GM18498 (cell line): ENCODE measurements around the gene CCNYL1.
"Not testable (repeated sequence)": the region's sequence is repeated elsewhere in the genome, so short reads cannot be mapped to it uniquely, and the experiment has no call there.

Source experiments
- ATAC-seq: cut with Tn5 transposase; IDR thresholded peaks from one replicate; pipeline ENCODE4 v1.9.1; 2021; ENCODE audit warnings: mild to moderate bottlenecking, moderate library complexity; ENCODE audit not compliant: unreplicated experiment

The CCNYL1 gene

DNA sequence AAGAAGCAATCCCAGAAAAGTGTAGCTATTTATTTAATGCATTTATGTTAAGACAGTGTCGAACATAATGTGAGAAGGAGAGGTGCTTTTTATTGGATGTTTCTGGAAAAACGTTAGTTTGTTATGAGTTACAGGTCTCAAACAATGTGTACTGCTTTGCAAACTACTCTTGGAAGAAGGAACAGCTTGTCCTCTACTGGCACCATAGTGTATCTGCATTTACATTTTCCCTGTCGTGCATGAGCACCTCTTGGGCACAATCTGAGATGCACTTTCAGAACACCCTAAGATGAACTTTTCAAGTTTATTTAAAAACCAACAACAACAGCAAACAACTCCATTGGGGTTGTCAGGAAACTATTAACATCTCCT lies 22.8 kb downstream of the CCNYL1 start:
- no peak for ATAC-seq

DNA sequence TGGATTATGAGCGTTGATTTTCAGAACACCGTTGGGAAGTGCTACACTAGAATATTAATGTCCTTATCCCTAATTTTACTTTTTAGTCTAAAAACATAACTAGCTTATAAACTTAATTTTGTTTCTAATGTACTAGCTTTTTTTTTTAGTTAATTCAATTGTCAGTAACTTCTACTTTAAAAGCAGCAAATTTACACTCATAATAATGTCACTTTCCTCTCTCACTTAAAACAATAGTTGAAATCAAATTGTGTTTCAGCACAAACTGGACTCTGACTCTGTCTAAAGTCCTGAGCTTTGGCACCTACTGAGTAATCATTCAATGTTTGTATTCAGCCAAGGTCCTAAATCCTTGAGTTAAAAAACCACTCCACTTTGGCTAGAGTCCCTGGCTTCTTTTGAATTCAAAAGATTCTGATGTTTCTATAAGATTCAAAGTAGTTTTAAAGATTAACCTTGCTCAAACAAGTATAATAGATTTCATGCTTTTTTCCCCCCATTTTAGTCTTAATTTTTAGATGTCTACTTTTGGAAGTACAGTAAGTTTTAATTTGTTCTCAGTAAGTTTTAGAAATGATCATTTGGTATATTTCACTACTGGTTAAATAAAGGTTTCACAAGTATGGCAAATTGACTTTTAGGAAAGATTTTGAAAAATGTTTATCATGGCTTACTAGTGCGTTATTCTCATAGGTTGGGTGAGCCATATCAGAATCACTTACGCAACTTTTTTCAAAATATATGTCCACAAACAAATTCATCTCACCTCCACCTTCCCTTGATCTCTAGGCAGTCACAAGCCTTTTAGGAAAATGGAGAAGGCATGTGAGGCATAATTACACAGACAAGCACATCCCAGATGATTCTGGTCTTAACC lies 23.4 kb downstream of the CCNYL1 start:
- no peak for ATAC-seq

- not testable (repeated sequence) for ATAC-seq
Observed at GRCh38 chr2:207735513-207735859, 24.0 kb downstream of the CCNYL1 start.

DNA sequence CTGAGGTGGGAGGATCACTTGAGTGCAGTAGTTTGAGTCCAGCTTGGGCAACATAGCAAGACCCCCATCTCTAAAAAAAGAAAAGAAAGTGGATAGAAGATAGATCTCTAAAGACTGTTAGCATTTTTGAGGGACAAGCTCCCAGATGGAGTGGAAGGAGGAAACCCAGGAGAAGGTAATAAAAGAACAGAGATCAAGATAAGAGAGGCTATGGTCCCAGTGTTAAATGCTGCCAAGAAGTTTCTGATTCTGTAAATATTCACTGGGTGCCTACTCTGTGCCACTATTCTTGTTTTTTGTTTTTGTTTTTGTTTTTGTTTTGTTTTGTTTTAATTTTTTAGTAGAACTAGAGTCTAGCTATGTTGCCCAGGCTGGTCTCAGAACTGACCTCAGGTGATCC lies 32.1 kb downstream of the CCNYL1 start:
- no peak for ATAC-seq

GRCh38 chr2:207744050-207744449 lies 32.6 kb downstream of the CCNYL1 start:
- ATAC-seq = no peak

- no peak for ATAC-seq
Observed at GRCh38 chr2:207744451-207744850, 33.0 kb downstream of the CCNYL1 start.

DNA sequence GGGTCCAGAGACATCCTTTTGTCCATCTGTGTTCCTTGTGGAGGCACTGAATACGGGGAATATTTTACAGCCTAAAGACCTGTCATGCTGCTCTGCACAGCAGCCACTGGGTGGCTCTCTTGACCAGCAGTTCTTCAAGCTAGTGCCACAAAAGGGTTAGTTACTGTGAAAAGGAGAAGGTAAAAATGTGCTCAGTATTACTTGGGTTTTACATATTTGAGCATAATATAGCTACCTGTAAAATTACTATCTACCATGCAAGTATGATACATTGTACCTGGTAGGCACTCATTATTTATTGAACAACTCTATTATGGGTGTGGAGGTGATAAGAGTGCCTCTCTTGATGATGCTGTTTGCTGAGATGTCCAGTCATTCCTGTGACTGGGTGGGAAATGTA lies 34.7 kb downstream of the CCNYL1 start:
- peak; percentile 84 for ATAC-seq

- no peak for ATAC-seq
Observed at GRCh38 chr2:207747653-207748560, 36.5 kb downstream of the CCNYL1 start.

DNA sequence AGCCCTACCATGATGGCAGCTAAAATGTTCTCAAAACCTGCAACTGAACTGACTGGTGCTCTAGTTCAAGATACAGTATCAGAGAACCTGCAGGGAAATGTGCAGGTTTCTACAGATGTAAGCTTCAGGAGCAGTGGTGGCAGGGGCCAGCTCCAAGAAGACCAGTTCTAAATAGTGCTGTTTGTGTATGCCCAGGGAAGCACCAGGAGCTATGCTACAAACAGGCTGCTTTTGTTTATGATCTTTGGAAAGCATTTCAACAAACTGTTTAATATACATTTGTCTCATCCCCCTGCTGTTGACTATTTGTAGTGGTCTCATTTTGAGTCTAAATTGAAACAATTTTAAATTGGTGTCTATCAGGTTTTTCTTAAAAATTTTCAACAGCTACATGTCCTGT lies 37.6 kb downstream of the CCNYL1 start:
- no peak for ATAC-seq

DNA sequence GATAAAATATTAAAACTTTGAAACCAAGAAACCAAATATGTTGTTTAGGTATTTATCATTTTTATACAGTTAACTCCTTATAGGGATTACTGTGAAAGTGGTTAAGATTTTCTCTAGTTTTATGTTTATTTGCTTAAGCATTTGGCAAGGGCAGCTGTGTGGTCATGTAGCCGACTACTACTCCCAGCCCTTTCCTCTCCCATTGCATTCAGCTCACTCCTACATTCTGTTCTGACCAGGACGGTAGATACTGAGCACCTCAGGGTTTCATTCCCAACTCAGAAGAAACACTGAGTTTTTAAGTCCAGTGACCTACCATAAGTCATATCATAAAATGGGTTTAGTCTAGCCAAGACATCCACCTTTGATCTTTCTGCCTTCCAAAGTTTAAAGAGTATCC lies 38.4 kb downstream of the CCNYL1 start:
- ATAC-seq = no peak

GRCh38 chr2:207750345-207750744 lies 38.9 kb downstream of the CCNYL1 start:
- no peak for ATAC-seq

DNA sequence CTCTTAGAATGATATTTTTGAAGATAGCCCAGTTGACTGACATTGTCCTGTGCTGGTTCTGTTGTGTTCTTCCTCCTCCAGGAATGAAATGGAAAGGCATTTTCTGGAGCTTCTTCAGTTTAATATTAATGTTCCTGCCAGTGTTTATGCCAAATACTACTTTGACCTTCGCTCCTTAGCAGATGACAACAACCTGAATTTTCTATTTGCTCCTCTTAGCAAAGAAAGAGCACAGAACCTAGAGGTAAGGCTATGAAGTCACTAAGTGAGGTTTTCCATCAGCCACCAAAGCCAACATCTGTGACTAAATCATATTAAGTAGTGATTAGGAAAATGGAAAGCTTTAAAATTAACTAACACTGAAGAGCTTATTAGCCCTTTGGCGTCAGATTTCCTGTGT lies 39.4 kb downstream of the CCNYL1 start:
- no peak for ATAC-seq

DNA sequence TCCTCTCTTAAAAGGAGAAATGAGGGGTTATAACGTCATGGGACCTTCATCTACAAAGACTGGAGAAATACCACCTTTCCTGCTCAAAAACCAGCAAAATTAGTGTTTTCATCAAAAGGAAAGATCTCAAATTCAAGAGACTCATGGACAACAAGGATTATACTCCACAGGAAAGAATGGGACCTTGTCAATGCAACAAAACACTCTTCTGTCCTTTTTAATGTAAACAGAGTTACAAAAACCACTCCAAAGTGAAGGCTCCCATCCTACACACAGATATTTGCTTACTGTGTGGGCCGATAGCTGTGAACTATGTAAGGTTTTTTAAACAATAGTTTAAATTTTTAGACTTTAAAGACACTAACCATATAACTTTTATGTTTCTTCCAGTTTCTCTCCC lies 42.2 kb downstream of the CCNYL1 start:
- ATAC-seq = not testable (repeated sequence)

DNA sequence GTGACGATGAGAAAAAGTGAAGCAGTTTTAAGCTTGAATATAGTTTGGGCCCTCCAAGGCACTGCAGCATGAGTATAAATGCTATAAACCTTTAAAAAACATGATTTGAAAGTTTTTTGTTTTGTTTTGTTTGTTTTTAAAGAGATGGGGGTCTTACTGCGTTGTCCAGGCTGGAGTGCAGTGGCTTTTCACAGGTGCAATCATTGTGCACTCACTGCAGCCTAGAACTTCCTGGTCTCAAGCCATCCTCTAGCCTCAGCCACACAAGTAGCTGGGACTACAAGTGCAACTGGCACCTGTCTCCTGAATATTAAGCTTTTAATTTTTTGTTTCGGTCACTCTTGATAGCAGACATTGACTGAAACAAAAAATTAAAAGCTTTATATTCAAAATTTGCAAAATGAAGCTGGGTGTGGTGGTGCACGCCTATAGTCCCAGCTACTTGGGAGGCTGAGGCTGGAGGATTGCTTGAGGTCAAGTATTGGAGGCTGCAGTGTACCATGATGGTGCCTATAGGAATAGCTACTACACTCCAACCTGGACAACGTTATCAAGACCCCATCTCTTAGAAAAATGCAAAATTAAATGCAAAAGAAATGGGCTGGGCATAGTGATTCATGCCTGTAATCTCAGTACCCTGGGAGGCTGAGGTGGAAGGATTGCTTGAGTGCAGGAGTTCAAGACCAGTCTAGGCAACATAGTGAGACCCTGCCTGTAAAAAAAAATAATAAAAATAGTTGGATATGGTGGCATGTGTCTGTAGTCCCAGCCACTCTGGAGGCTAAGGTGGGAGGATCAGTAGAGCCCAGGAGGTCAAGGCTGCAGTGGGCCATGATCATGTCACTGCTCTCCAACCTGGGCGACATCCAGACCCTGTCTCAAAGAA lies 43.3 kb downstream of the CCNYL1 start:
- no peak for ATAC-seq

DNA sequence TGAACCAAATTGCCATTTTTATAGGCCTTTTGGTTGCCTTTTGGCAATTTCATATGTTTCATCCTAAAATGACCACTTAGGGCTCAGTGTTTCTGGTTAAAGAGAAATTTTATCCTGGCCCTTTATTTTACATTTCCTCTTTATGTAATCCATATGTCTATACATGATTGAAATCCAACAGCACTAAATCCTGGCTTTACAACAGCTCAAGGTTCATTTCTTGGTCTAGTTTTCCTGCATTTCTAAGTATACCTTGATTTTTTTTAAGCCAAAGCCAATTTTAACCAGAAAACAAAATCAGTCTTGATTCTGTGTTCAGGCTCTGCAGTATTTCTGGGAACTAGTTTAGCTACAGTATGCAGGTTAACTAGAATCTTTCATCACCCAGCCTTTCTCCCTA lies 46.6 kb downstream of the CCNYL1 start:
- no peak for ATAC-seq

DNA sequence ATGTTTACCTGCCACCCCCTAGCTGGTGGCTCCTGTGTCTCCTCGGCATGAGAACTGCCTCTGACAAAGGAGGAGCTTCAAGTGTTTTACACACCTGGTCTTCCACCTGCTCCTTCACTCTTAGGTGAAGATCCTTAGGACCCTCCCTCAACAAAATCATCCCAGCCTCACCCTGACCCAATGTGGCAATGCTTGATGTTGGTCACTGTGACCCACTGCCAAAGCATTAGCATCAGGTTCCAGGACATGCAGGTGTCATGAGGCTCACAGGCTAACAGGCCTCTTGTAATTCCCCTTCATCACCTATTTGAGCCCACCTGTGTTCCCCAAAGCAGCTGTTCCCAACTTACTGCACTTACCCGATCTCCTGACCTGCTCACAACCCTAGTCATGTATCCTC lies 48.5 kb downstream of the CCNYL1 start:
- ATAC-seq = no peak

DNA sequence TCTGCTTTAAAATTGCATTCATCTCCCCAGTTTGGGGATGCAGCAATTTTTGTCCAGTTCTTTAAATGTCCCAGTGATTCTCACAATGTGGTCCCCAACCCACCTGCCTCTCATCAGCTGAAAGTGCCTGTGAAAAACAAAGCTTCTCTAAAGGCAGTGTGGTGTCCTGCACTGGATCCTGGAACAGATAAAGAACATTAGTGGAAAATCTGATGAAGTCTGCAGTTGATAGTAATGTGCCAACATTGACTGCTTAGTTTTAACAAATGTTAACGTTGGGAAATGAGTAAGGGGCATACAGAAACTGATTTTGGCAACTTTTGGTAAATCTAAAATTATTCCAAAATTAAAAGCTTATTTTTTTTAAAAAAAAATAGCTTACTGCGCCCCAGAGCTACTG lies 49.0 kb downstream of the CCNYL1 start:
- no peak for ATAC-seq

DNA sequence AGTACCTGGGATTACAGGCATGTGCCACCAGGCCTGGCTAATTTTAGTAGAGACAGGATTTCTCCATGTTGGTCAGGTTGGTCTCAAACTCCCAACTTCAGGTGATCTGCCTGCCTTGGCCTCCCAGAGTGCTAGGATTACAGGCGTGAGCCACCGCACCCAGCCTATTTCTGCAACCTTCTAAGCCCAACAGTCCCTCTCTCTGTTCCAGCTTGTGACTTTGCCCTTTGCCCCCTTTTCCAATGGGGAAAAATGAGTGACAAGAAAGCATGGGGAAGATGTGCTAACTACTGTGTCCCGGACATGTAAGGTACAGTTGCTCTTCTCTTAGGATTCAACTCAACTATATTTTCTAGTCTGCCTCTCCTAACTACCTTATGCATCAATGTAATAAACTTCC lies 50.0 kb downstream of the CCNYL1 start:
- not testable (repeated sequence) for ATAC-seq

- ATAC-seq = no peak
Observed at GRCh38 chr2:207762146-207762545, 50.7 kb downstream of the CCNYL1 start.

DNA sequence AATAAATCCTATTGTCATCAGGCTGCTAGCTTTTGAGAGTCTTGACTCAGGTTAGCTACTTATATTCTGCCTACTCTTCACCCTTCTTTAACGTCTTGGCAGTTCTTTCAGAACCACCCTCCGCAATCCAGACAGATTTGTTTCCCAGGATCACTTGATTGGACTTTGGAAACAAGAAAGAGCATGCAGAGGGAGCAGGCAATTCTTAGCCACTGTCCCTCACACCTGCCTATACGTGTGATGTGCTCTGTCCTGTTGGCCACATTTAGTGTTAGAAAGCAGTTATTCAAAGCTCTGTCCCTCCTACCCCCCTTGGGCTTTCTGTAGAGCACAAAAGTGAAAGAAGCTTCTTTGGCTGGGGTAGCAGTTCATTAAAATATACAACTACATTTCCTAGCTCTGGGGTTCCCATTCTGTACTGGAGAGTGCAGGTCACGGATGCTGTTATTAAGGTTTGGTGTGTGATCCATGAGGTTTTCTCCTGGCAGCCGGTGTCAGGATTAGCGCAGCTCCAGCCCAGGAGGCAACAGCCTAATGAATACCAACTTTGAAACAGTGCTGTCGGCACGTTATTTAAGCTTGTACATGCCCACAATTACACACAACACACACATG lies 52.0 kb downstream of the CCNYL1 start:
- no peak for ATAC-seq
